ENCODE data around the gene SHROOM3.

SHROOM3 gene

GRCh38 chr4:76758290-76758882 lies 323.4 kb downstream of the SHROOM3 start:
- no peak for DNase-seq

- no peak for DNase-seq
These were observed 324.0 kb downstream of the SHROOM3 start for GRCh38 chr4:76758996-76759395.

GRCh38 chr4:76760193-76760592 lies 325.2 kb downstream of the SHROOM3 start:
- DNase-seq, result no peak

- DNase-seq, result no peak
These were observed 327.4 kb downstream of the SHROOM3 start for GRCh38 chr4:76762137-76763130.

GRCh38 chr4:76764251-76764650 lies 329.2 kb downstream of the SHROOM3 start:
- no peak for DNase-seq

GRCh38 chr4:76765473-76766183 lies 330.6 kb downstream of the SHROOM3 start:
- DNase-seq, result no peak

GRCh38 chr4:76767983-76768382 lies 333.0 kb downstream of the SHROOM3 start:
- no peak for DNase-seq

- no peak for DNase-seq
These were observed 337.6 kb downstream of the SHROOM3 start for GRCh38 chr4:76772498-76773106.

- DNase-seq, result no peak
These were observed 338.7 kb downstream of the SHROOM3 start for GRCh38 chr4:76773766-76774165.

GRCh38 chr4:76779740-76780459 lies 344.9 kb downstream of the SHROOM3 start:
- no peak for DNase-seq

- DNase-seq, result no peak
These were observed 346.0 kb downstream of the SHROOM3 start for GRCh38 chr4:76780781-76781697.

GRCh38 chr4:76781698-76782595 lies 346.9 kb downstream of the SHROOM3 start:
- no peak for DNase-seq

GRCh38 chr4:76782837-76783236 lies 347.8 kb downstream of the SHROOM3 start:
- DNase-seq, result no peak

GRCh38 chr4:76783836-76784235 lies 348.8 kb downstream of the SHROOM3 start:
- no peak for DNase-seq

GRCh38 chr4:76784237-76784636 lies 349.2 kb downstream of the SHROOM3 start:
- DNase-seq, result no peak

- DNase-seq, result no peak
These were observed 352.9 kb downstream of the SHROOM3 start for GRCh38 chr4:76787898-76788297.

- no peak for DNase-seq
These were observed 355.3 kb downstream of the SHROOM3 start for GRCh38 chr4:76790377-76790776.

- DNase-seq, result no peak
These were observed 356.4 kb downstream of the SHROOM3 start for GRCh38 chr4:76791479-76791878.

GRCh38 chr4:76792418-76792817 lies 357.4 kb downstream of the SHROOM3 start:
- no peak for DNase-seq

- no peak for DNase-seq
These were observed 360.2 kb downstream of the SHROOM3 start for GRCh38 chr4:76795243-76795642.
